ENCODE measurements around the gene ABL2. TPM values are rescaled to one million over a fixed set of nuclear protein-coding genes. Genes with fewer than 3 reads are reported as not detected.

ABL2 gene
- total and polyA plus RNA-seq, 9 of the 15 experiments (the other 6 are each of a cell fraction or from before 2014, with no cell fraction given): 1.4 to 15.0 (median 8.6) TPM

GRCh38 chr1:179228783-179229213 lies 679 bp downstream of the ABL2 start:
- BruUV-seq (replicated peaks): no TSS peak
- Histone ChIP-seq H3K27me3 (ENCODE audit: control insufficient read depth in 2 of 2, insufficient read depth in 2 of 2, low read length in 2 of 2) (no peaks in the 10 kb centered on the region), H3K36me3 (ENCODE audit: control insufficient read depth, insufficient read depth, low read length) (peaks cover 14% of the 10 kb centered on the region), H3K9me3 (replicated peaks; ENCODE audit: control insufficient read depth, insufficient read depth, low read depth, low read length) (no peaks in the 10 kb centered on the region), H3K4me1 (replicated peaks in 1 of 2; ENCODE audit: control insufficient read depth in 2 of 2, insufficient read depth in 2 of 2, low read length in 2 of 2) (peaks cover 11 to 16% of the 10 kb centered on the region in 2 experiments; a peak in 4 of 5 replicates), H3K4me2 (ENCODE audit: insufficient read depth, low read length) (peak overlapping the region; percentile 81), H2AFZ (ENCODE audit: low read depth, low read length) (peak overlapping the region; percentile 0), H3K9me1 (ENCODE audit: control insufficient read depth, insufficient read depth, low read length) (no peaks in the 10 kb centered on the region), H3K4me3 (peak overlapping the region; percentile 98), H4K20me1 (replicated peaks; ENCODE audit: control insufficient read depth, insufficient read depth, low read length) (no peaks in the 10 kb centered on the region), H3K79me2 (ENCODE audit: control insufficient read depth, insufficient read depth, low read length) (peaks cover 46% of the 10 kb centered on the region), H3K27ac (ENCODE audit: extremely low read depth, low read depth, low read length) (no peak overlapping the region; the same call in 2 of the 3 replicates), H3K9ac (ENCODE audit: insufficient read depth in 1 of 2, low read depth in 2 of 2, low read length in 2 of 2) (peak overlapping the region; percentile 84 to 99)
- in situ Hi-C loops (cut with MboI): no loop called here
- 1% methylated on average over 10 of the region's 19 CpGs for WGBS (ENCODE audit: insufficient coverage, low coverage, missing lambda C conversion rate)
- DNase-seq (ENCODE audit: extremely low read depth in 1 of 4, low spot score in 3 of 4): peak; percentile 65 to 76 (median 72)
- peak; percentile 48 for FAIRE-seq
- CTCF ChIA-PET (ENCODE audit: low intra/inter-chr PET ratio): no interaction called here
- TF ChIP-seq ZBED1 (IDR thresholded peaks at IDR 0.05): 0 out of 2 replicates have a peak, but pooled peaks have one; percentile 58
- peak in 1 of 2 experiments; percentile 17; a peak in 2 of 4 replicates for TF ChIP-seq HDAC1 (IDR thresholded peaks at IDR 0.05)
- TF ChIP-seq PHTF2 (CRISPR knock-in tag; IDR thresholded peaks at IDR 0.05): no peak
- 0 out of 2 replicates have a peak, but pooled peaks have one; percentile 5 for TF ChIP-seq CTBP1 (IDR thresholded peaks at IDR 0.05; ENCODE audit: borderline replicate concordance)
- TF ChIP-seq ZNF41 (CRISPR knock-in tag; conservative IDR thresholded peaks at IDR 0.05): 0 out of 2 replicates have a peak, but pooled peaks have one; percentile 14
- TF ChIP-seq ATF4 (CRISPR knock-in tag; IDR thresholded peaks at IDR 0.05): no peak
- TF ChIP-seq NKRF (IDR thresholded peaks at IDR 0.05; ENCODE audit: borderline replicate concordance): peak; percentile 50; the same call in 1 of the 2 replicates
- TF ChIP-seq ZNF384 (IDR thresholded peaks at IDR 0.05; ENCODE audit: low read depth, low read length): no peak
- TF ChIP-seq ZBTB2 (IDR thresholded peaks at IDR 0.05): peak; percentile 53; the same call in 1 of the 2 replicates
- 0 out of 2 replicates have a peak, but pooled peaks have one; percentile 12 for TF ChIP-seq SPI1 (IDR thresholded peaks at IDR 0.05; ENCODE audit: borderline replicate concordance, low read depth, low read length)
- TF ChIP-seq EGR1 (conservative IDR thresholded peaks at IDR 0.05): peak; percentile 86
- peak; percentile 3 for TF ChIP-seq MEIS2 (IDR thresholded peaks at IDR 0.05; ENCODE audit: partially characterized antibody)
- no peak for TF ChIP-seq ARHGAP35 (IDR thresholded peaks at IDR 0.05; ENCODE audit: partially characterized antibody)
- 0 out of 2 replicates have a peak, but pooled peaks have one; percentile 60 for TF ChIP-seq LARP7 (IDR thresholded peaks at IDR 0.05)
- TF ChIP-seq PKNOX1 (IDR thresholded peaks at IDR 0.05): peak; percentile 29; the same call in 1 of the 2 replicates
- TF ChIP-seq MTA1 (IDR thresholded peaks at IDR 0.05; ENCODE audit: borderline replicate concordance): 0 out of 2 replicates have a peak, but pooled peaks have one; percentile 36
- peak; percentile 52; the same call in 1 of the 2 replicates for TF ChIP-seq ZBTB7A (IDR thresholded peaks at IDR 0.05; ENCODE audit: borderline replicate concordance, control insufficient read depth, low read depth, low read length)
- peak; percentile 60 for ATAC-seq
- intact Hi-C loops (cut with micrococcal nuclease): no loop called here
- POLR2A ChIA-PET: interaction anchor here (0.8 kb wide), 1 partner anchor 15 kb away, joined by 3 read pairs; no protein-coding TSS in a partner anchor
